Upper lobe of left lung (tissue), 4 donors: ENCODE data around the gene SCN7A.

Source experiments
- POLR2A ChIP-seq, 4 donors: fragments of 450-650 bp; IDR thresholded peaks; one replicate each; pipeline ENCODE4 v1.5.1; 2016 to 2017; ENCODE audit warnings: antibody characterized with exemption in 4 of 4, mild to moderate bottlenecking in 2 of 4
- TF ChIP-seq, protein P1 (sequence below), 6 experiments: fragments of 450-650 bp in 4 of 6; fragments of 200-600 bp in 2 of 6; sonication (generic) in 2 of 6; IDR thresholded peaks; one replicate each; pipeline ENCODE4 v1.5.1; 2016 to 2019; ENCODE audit warnings: antibody characterized with exemption in 6 of 6

DNA sequence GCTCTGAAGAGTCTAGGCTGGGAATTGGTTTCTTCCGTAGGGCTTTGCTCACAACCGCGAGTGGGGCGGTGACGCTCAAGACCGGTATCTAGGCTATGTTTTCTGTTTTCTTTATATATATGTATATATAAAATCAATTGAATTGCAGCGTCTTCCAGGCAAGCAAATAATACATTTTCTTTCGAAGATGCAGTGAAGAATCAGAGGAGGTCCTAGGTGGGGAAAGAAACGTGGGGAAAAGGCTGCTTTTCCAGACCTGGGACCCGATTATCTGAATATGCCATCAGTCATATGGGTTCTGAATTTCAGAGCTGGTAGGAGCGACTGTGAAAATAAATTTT is 117.6 kb downstream of the SCN7A start:
- no peak for TF ChIP-seq POLR2A (IDR thresholded peaks at IDR 0.05)
- TF ChIP-seq, protein P1, sequence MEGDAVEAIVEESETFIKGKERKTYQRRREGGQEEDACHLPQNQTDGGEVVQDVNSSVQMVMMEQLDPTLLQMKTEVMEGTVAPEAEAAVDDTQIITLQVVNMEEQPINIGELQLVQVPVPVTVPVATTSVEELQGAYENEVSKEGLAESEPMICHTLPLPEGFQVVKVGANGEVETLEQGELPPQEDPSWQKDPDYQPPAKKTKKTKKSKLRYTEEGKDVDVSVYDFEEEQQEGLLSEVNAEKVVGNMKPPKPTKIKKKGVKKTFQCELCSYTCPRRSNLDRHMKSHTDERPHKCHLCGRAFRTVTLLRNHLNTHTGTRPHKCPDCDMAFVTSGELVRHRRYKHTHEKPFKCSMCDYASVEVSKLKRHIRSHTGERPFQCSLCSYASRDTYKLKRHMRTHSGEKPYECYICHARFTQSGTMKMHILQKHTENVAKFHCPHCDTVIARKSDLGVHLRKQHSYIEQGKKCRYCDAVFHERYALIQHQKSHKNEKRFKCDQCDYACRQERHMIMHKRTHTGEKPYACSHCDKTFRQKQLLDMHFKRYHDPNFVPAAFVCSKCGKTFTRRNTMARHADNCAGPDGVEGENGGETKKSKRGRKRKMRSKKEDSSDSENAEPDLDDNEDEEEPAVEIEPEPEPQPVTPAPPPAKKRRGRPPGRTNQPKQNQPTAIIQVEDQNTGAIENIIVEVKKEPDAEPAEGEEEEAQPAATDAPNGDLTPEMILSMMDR (IDR thresholded peaks at IDR 0.05), result no peak
